NCI-H460 (cell line): ENCODE measurements around the gene DHRS1. TPM values are rescaled to one million over a fixed set of nuclear protein-coding genes. Genes with fewer than 3 reads are reported as not detected.

Experiments
- DNase-seq: peaks from one replicate; pipeline ENCODE4 v3.0.0-alpha.2; 2016; ENCODE audit warnings: low read depth; ENCODE audit errors: extremely low read depth
- total RNA-seq: library from RNA; depleted of rRNA; stranded (reverse); fragments of >200 nt; shearing (Covaris generic); gene quantifications from 2 replicates; pipeline ENCODE4 v1.2.3, GENCODE V29; 2014

The DHRS1 gene
- total RNA-seq, 1 experiment from 2014 or later, result 9.6 TPM

GRCh38 chr14:24310646-24311604 lies 11.3 kb upstream of the DHRS1 start, which contains the start of gene LTB4R:
TSS of gene LTB4R (plus strand) at chr14:24311502. CDS start at chr14:24315652, 4,150 bp downstream.
- DNase-seq, result no peak

GRCh38 chr14:24310265-24310645 lies 10.7 kb upstream of the DHRS1 start:
- DNase-seq, result no peak

- DNase-seq, result no peak
These were observed 10.1 kb upstream of the DHRS1 start, which contains the start of gene LTB4R2 for GRCh38 chr14:24309538-24310264. TSS of gene LTB4R2 (plus strand) at chr14:24310140. CDS start at chr14:24310665, 525 bp downstream.

- no peak for DNase-seq
These were observed 9.0 kb upstream of the DHRS1 start for GRCh38 chr14:24308342-24309124.

GRCh38 chr14:24307575-24308341 lies 8.2 kb upstream of the DHRS1 start, which contains the start of gene CIDEB:
TSS of gene CIDEB (minus strand) at chr14:24307977. CDS start at chr14:24307858, 119 bp downstream.
- DNase-seq, result peak; percentile 58

- no peak for DNase-seq
These were observed 7.6 kb upstream of the DHRS1 start for GRCh38 chr14:24307156-24307574.

- DNase-seq, result no peak
These were observed 4.4 kb upstream of the DHRS1 start for GRCh38 chr14:24304019-24304387.

GRCh38 chr14:24300326-24300980 lies 873 bp upstream of the DHRS1 start:
- DNase-seq, result no peak

GRCh38 chr14:24298892-24299254 lies 707 bp downstream of the DHRS1 start:
- peak; percentile 33 for DNase-seq

GRCh38 chr14:24297190-24297964 lies 2.2 kb downstream of the DHRS1 start:
- peak; percentile 54 for DNase-seq

GRCh38 chr14:24296341-24297157 lies 3.0 kb downstream of the DHRS1 start:
- peak; percentile 84 for DNase-seq

GRCh38 chr14:24293525-24293924 lies 6.1 kb downstream of the DHRS1 start:
- DNase-seq, result no peak

GRCh38 chr14:24292118-24292807 lies 7.3 kb downstream of the DHRS1 start:
- no peak for DNase-seq

GRCh38 chr14:24291446-24292117 lies 8.0 kb downstream of the DHRS1 start:
- no peak for DNase-seq

GRCh38 chr14:24290746-24291145 lies 8.8 kb downstream of the DHRS1 start:
- no peak for DNase-seq

- DNase-seq, result no peak
These were observed 9.8 kb downstream of the DHRS1 start for GRCh38 chr14:24289649-24290280.
